ENCODE data around the gene NUDT5.

The NUDT5 gene

GRCh38 chr10:12195603-12196506 lies at the start of gene NUDT5, which contains the start of gene CDC123:
NUDT5 (minus strand) TSS chr10:12195891; CDS start chr10:12186291, 9,600 bp downstream.
CDC123 (plus strand) TSS chr10:12196188; CDS start chr10:12196246, 58 bp downstream.
- TF ChIP-seq, protein P1, sequence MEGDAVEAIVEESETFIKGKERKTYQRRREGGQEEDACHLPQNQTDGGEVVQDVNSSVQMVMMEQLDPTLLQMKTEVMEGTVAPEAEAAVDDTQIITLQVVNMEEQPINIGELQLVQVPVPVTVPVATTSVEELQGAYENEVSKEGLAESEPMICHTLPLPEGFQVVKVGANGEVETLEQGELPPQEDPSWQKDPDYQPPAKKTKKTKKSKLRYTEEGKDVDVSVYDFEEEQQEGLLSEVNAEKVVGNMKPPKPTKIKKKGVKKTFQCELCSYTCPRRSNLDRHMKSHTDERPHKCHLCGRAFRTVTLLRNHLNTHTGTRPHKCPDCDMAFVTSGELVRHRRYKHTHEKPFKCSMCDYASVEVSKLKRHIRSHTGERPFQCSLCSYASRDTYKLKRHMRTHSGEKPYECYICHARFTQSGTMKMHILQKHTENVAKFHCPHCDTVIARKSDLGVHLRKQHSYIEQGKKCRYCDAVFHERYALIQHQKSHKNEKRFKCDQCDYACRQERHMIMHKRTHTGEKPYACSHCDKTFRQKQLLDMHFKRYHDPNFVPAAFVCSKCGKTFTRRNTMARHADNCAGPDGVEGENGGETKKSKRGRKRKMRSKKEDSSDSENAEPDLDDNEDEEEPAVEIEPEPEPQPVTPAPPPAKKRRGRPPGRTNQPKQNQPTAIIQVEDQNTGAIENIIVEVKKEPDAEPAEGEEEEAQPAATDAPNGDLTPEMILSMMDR (IDR thresholded peaks at IDR 0.05; ENCODE audit: extremely low read depth, insufficient read depth, missing control alignments) = peak; percentile 3
- in situ Hi-C loops (cut with MboI; ENCODE audit: low pct_unique_long_range_greater_than_20kb, low sequenced_read_pairs, unreplicated experiment) = no loop called here
- DNase-seq (ENCODE audit: low spot score) = peak; percentile 90

- peak; percentile 42 for DNase-seq (ENCODE audit: low spot score)
- TF ChIP-seq, protein P1 (IDR thresholded peaks at IDR 0.05; ENCODE audit: extremely low read depth, insufficient read depth, missing control alignments) = no peak
- in situ Hi-C loops (cut with MboI; ENCODE audit: low pct_unique_long_range_greater_than_20kb, low sequenced_read_pairs, unreplicated experiment) = no loop called here
Observed at GRCh38 chr10:12243864-12244620, 48.4 kb upstream of the NUDT5 start.

DNA sequence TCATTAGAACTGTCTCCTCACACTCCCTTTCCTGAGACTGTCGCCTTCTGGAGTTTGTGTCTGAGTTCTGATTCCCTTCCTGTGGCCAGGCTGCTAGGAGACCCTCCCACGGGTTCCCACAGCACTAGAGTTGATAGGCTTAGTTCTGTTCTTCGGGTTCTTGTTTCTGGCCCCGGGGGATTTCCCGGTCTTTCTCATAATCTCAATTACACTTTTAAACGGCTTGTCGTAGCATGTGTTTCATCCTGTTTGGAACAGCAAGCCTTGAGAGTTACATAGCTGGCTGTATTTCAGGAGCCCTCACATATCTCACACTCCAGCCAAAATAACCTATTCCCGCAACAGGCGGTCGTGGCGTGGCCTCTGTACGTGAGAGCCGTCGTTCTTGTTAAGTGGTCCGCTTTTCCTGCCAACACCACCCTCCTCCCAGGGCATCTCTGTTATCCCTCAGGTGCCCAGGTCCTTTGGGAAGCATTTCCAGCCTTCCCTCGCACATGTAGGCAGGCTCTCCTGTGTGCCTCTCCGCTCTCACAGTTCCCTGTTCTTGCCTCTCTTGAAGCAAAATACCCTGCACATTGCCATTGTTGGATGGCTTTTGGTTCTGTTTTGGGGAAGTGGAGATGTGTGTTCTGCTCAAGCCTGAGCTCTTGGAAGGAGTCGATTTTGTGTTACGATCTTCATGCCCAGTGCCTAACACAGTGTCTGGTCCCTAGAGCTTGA lies 46.3 kb upstream of the NUDT5 start:
- in situ Hi-C loops (cut with MboI; ENCODE audit: low pct_unique_long_range_greater_than_20kb, low sequenced_read_pairs, unreplicated experiment) = no loop called here
- TF ChIP-seq, protein P1 (IDR thresholded peaks at IDR 0.05; ENCODE audit: extremely low read depth, insufficient read depth, missing control alignments) = no peak
- peak; percentile 69 for DNase-seq (ENCODE audit: low spot score)

- TF ChIP-seq, protein P1 (IDR thresholded peaks at IDR 0.05; ENCODE audit: extremely low read depth, insufficient read depth, missing control alignments) = no peak
- no peak for DNase-seq (ENCODE audit: low spot score)
- in situ Hi-C loops (cut with MboI; ENCODE audit: low pct_unique_long_range_greater_than_20kb, low sequenced_read_pairs, unreplicated experiment) = no loop called here
Observed at GRCh38 chr10:12238821-12239220, 43.1 kb upstream of the NUDT5 start.

GRCh38 chr10:12237265-12238220 lies 41.9 kb upstream of the NUDT5 start:
- in situ Hi-C loops (cut with MboI; ENCODE audit: low pct_unique_long_range_greater_than_20kb, low sequenced_read_pairs, unreplicated experiment) = no loop called here
- DNase-seq (ENCODE audit: low spot score) = peak; percentile 23
- TF ChIP-seq, protein P1 (IDR thresholded peaks at IDR 0.05; ENCODE audit: extremely low read depth, insufficient read depth, missing control alignments) = no peak
